ENCODE measurements around the gene KLRK1. TPM values are rescaled to one million over a fixed set of nuclear protein-coding genes. Genes with fewer than 3 reads are reported as not detected.

KLRK1 gene
- polyA plus RNA-seq, 1 donor from 2014 or later: 14.9 TPM

DNA sequence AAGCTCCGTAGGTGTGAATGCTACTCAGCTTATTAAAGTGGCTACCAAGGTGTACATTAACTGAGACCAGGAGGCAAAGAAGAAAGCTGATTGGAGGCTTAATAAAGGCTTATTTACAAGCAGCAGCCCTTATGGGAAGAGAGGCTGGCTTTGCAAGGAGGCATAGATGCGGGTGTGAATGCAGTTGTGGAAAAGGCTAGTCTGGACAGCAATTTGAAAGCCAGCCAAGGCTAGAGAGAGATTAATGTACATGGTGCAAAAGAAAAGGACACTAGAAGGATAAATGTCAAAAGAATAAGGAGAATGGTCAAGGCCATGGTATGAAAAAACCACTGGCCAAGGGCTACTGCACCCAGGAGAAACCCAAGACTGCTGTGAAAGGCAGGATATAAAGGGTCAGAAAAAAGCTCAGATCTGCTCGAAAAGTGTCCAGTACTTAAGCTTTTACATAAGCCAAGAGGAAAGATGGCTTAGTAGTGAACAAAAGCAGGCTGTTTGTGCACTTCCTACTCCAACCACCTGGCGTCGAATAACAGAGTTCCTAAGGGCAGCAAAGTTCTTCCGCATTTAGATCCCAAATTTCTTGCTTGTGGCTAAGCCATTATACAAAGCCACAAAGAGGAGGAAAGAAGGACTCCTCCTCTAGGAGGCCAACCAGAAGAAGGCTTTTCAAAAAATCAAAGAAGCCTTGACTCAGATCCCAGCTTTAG is 24.0 kb downstream of the KLRK1 start:
- H3F3A ChIP-seq (ENCODE audit: insufficient read depth, low read length, poor library complexity, severe bottlenecking): no peaks in the 10 kb centered on the region
- H3K9me2 ChIP-seq (ENCODE audit: insufficient read depth, low read length): no peaks in the 10 kb centered on the region
- no peaks in the 10 kb centered on the region for H3K36me3 ChIP-seq (ENCODE audit: insufficient read depth, low read length)
- no peak overlapping the region for H3K9ac ChIP-seq (ENCODE audit: low read length)
- H2AFZ ChIP-seq (ENCODE audit: low read depth, low read length): no peak overlapping the region
- no peaks in the 10 kb centered on the region for H3K9me3 ChIP-seq (ENCODE audit: low read length)
- H3K4me2 ChIP-seq (ENCODE audit: low read length): no peak overlapping the region
- H3K4me3 ChIP-seq (ENCODE audit: low read length): peak overlapping the region; percentile 31
- H3K27me3 ChIP-seq (ENCODE audit: insufficient read depth, low read depth, low read length): no peaks in the 10 kb centered on the region
- no peaks in the 10 kb centered on the region for H3K79me2 ChIP-seq (replicated peaks; ENCODE audit: insufficient read depth, low read length)
- H4K20me1 ChIP-seq (ENCODE audit: insufficient read depth): no peaks in the 10 kb centered on the region
- TF ChIP-seq MXI1 (conservative IDR thresholded peaks at IDR 0.05; ENCODE audit: poor library complexity, severe bottlenecking) (no peak), EP300 (conservative IDR thresholded peaks at IDR 0.05; ENCODE audit: poor library complexity, severe bottlenecking) (no peak), TAF1 (IDR thresholded peaks at IDR 0.05; ENCODE audit: low read depth) (no peak), SMC3 (conservative IDR thresholded peaks at IDR 0.05; ENCODE audit: poor library complexity) (no peak), RAD21 (conservative IDR thresholded peaks at IDR 0.05) (no peak), REST (IDR thresholded peaks at IDR 0.05; ENCODE audit: borderline replicate concordance) (no peak), POLR2AphosphoS5 (IDR thresholded peaks at IDR 0.05) (no peak), EZH2 (IDR thresholded peaks at IDR 0.05; ENCODE audit: borderline replicate concordance, insufficient read depth, low read length, poor library complexity, severe bottlenecking) (no peak), CTCF (IDR thresholded peaks at IDR 0.05; ENCODE audit: poor library complexity, severe bottlenecking) (no peak)
- no peak overlapping the region for H3K27ac ChIP-seq (ENCODE audit: low read length)

- Histone ChIP-seq H4K20me1 (ENCODE audit: insufficient read depth) (no peaks in the 10 kb centered on the region), H3K36me3 (ENCODE audit: insufficient read depth, low read length) (no peaks in the 10 kb centered on the region), H3K79me2 (replicated peaks; ENCODE audit: insufficient read depth, low read length) (no peaks in the 10 kb centered on the region), H3K4me3 (ENCODE audit: low read length) (peak overlapping the region; percentile 31), H3K27ac (ENCODE audit: low read length) (no peak overlapping the region), H3F3A (ENCODE audit: insufficient read depth, low read length, poor library complexity, severe bottlenecking) (no peaks in the 10 kb centered on the region), H3K9me2 (ENCODE audit: insufficient read depth, low read length) (no peaks in the 10 kb centered on the region), H3K4me2 (ENCODE audit: low read length) (no peak overlapping the region), H3K9ac (ENCODE audit: low read length) (no peak overlapping the region), H3K27me3 (ENCODE audit: insufficient read depth, low read depth, low read length) (no peaks in the 10 kb centered on the region), H2AFZ (ENCODE audit: low read depth, low read length) (no peak overlapping the region), H3K9me3 (ENCODE audit: low read length) (no peaks in the 10 kb centered on the region)
- TF ChIP-seq POLR2AphosphoS5 (IDR thresholded peaks at IDR 0.05): no peak
- TF ChIP-seq SMC3 (conservative IDR thresholded peaks at IDR 0.05; ENCODE audit: poor library complexity): no peak
- TF ChIP-seq RAD21 (conservative IDR thresholded peaks at IDR 0.05): no peak
- no peak for TF ChIP-seq EP300 (conservative IDR thresholded peaks at IDR 0.05; ENCODE audit: poor library complexity, severe bottlenecking)
- no peak for TF ChIP-seq MXI1 (conservative IDR thresholded peaks at IDR 0.05; ENCODE audit: poor library complexity, severe bottlenecking)
- TF ChIP-seq TAF1 (IDR thresholded peaks at IDR 0.05; ENCODE audit: low read depth): no peak
- no peak for TF ChIP-seq REST (IDR thresholded peaks at IDR 0.05; ENCODE audit: borderline replicate concordance)
- no peak for TF ChIP-seq EZH2 (IDR thresholded peaks at IDR 0.05; ENCODE audit: borderline replicate concordance, insufficient read depth, low read length, poor library complexity, severe bottlenecking)
- no peak for TF ChIP-seq CTCF (IDR thresholded peaks at IDR 0.05; ENCODE audit: poor library complexity, severe bottlenecking)
Observed at GRCh38 chr12:10364815-10365622, 24.8 kb downstream of the KLRK1 start.

Measured in neural cell (in vitro differentiated cells).